Inflammatory macrophage treated with lipopolysaccharide for 1 hour (primary cell): Measurements from ENCODE around the gene FEM1B.

ENCODE experiments used
- DNase-seq, 2 donors: peaks; one replicate each; pipeline ENCODE4 v3.0.0-alpha.2; 2020 to 2022

The FEM1B gene

DNA sequence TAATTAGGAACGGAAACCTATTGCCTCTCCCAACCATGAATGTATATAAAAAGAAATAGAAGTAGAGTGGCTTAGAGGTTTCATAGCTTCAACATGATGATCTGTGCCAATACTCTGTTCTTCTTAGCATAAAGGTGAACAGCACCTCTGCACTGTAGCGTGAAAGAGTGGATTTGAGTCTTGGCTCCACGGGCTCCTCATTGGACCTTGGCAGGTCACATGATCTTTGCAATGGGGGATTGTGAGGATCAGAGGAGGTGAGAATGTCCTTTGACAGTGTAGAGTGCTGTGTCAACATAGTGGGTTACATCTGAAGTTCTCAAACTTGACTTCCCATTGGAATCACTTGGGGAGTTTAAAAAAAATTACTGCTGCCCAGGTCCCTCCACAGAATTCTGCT, 51.4 kb downstream of the FEM1B start:
- no peak for DNase-seq

DNA sequence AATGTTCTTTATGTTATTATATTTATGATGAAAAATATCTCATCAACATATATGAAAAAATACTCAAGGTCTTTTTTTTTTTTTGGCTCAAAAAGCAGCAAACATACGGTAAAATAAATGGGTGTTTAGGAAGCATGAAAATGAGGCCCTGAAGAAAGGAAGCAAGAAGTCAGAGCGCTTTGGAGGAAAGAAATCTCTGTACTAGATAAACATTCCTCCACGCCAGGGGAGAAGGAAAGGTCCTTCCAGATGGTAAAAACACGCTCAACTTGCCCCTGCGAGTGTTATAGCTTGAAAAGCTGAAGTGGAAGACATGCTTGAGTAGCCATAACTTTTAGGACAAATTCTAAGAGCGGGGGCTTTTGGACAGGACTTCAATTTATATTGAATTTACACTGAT, 52.9 kb downstream of the FEM1B start:
- no peak for DNase-seq

DNA sequence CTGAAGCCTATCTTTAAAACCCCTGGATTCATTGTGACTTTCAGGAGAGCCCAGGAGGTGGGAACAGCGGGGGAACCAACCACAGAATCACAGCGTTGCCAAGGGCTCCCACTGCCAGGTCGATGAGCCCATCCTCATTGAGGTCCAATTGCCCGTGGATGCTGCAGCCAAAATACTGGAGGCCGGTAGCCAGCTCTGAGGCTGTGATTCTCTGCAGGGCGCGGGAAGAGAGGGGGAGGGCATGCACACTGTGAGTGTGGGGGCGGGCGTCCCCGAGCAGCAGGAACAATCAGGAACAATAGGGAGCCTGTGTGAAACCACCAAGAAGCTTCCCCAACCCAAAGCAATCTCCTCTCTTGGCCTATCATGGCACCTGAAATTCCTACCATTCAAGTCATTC, 53.4 kb downstream of the FEM1B start:
- DNase-seq, result no peak

DNA sequence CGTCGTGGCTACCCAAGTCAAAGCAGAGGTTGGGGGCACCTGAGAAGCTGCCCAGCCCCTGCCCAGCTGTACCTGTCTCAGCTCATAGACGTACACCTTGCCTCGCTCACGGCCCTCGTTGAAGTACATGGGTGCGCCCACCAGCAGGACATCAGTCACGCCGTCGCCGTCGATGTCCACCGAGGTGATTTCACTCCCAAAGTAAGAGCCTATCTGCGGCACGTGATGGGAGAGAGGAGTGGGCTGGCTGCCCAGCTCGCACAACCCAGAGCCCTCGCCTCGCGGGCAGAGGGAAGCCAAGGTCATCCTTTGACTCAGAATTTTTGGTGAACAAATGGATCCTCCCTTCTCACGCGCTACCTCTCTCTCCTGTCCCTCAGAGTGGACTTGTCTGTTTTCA, 54.7 kb downstream of the FEM1B start:
- no peak for DNase-seq

DNA sequence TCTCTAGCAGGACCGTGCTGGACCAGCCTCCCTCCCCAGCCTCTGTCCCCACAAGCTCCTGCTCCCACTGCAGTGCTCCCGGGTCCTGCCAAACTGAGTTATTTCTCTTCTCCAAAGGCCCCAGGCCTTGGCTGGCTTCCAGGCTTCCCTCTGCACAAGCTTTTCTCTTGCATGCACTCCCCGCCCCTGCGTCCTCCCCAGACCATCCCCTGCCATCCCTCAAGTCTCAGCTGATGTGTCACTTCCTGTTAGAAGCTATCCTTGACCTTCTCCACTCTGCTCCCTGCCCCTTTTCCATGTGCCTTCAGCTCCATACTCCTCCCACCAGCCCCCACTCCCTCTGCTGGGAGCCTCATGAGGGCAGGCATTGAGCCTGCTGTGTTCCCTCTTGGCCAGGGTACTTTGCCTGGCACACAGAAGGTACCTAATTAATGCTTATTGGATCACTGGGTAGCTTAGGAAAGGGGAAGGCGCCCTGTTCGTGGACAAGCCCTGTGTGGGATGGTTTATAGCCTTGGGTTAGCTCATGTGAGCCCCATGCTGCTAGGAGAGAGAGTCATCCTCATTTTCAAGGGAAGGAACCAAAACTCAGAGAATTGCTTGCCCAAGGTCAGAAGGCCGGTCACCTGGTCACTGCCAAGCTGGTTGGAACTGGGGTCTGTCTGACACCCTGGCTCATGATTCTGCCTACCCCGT, 56.4 kb downstream of the FEM1B start:
- peak; percentile 72 to 92 for DNase-seq

DNA sequence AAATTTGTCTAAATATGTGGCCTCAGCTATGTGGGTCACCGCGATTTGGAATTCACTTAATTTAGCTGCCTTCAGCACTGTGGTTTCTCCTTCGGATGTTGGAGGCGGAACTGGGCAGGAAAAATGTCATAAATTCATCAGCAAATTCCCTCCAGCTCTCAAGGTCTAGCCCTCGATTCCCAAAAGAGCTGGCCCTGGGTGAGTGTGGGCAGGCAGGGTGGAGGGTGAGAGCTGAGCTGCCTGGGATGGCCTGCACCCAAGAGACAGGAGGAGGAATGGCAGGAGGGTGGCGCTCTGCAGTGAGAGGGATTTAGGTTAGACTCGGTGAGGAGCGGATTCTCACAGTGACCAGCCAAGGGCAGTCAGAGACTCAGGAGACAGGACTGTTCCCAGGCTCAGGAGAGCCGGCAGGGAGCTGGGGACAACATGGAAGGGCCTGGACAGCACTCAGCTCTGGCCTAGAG, 57.1 kb downstream of the FEM1B start:
- peak; percentile 44 to 68 for DNase-seq

DNA sequence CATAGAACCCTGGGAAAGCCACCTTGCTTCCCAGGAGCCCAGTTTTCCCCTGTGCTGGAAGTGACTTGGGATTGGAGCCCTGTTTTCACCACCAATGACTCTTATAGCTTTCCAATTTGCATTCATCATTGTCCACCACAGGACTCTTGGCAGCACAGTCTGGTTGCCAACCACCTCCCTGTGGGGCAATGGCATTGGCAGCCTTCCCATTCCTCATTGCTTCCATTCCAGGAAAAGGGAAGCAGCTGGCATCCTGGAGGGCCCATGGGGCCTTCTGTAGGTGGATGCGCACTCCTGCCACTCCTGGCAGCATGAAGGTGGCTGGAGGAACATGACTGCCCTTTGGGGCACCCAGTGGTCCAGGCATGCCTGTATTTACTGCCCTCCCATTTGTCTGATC, 57.7 kb downstream of the FEM1B start:
- no peak for DNase-seq

DNA sequence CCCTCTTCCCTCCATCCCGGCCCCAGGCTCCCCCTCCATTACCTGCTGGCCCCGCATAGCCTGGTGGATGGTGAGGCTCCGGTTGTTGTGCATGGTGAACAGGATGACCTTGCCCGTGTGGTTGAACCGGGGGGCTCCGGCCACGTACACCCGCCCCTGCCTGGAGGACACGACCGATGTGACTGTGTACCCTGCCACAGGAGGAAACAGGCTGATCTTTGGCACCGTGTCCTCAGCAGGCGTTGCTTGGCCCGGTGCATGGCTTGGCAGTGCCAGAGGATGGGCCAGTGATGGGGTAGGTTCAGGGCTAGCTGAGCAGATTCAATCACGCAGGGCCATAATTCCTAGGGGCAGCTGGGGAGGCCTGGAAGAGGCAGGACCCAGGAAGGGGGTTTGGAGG, 58.1 kb downstream of the FEM1B start:
- no peak for DNase-seq

DNA sequence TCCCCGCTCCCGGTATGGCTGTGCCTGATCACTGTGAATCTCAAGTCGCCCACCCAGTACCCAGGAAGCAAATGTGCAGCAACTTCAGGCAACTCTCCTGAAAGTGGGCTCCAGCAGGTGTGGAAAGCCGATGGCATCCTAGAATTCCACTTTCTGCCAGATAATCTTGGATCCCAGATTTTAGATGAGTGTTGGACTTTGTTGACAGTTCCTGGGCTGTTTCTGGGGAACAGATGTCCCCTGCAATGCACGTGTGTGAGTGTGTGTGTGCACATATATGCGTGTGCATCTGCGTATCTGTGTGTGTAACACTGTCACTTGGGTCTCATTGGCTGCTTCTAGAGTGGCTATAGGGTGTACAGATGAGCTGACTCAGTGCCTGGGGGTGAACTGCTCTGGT, 59.0 kb downstream of the FEM1B start:
- DNase-seq, result no peak

DNA sequence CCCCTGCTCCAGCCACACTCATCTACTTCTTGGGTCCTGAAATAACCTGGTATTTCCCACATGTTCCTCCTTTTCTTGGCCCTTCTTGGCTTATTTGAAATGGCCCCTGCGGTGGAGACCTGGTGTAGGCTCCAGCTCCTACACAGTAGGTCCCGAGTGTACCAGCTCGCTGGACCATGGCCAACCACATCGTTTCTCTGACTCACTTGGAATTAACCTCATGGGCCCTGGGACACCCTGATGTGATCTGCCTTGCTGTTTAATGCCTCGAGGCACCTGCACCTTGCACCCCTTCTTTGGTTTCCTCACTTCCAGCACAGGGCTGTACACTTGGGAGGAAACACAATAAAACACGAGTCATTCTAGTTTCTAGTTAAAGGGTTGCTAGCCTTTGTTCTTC, 60.3 kb downstream of the FEM1B start:
- DNase-seq, result no peak

DNA sequence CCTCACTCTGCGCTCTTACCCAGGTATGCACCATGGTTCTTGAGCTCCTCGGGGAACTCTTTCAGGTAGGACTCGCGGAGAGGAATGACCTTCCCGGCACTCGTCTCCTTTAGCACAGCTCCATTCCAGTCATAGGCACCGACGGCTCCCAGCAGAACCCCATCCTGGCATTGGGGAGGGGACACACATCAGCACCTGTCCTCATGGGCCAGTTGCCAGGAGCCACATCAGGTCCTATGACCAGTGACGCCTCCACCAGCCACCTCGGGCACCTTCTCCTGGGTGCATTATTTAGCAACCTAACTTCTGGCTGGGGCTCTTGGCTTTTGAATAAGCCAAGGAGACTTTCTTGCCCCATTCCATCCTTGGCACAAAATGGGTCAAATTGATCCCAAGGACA, 61.9 kb downstream of the FEM1B start:
- no peak for DNase-seq

DNA sequence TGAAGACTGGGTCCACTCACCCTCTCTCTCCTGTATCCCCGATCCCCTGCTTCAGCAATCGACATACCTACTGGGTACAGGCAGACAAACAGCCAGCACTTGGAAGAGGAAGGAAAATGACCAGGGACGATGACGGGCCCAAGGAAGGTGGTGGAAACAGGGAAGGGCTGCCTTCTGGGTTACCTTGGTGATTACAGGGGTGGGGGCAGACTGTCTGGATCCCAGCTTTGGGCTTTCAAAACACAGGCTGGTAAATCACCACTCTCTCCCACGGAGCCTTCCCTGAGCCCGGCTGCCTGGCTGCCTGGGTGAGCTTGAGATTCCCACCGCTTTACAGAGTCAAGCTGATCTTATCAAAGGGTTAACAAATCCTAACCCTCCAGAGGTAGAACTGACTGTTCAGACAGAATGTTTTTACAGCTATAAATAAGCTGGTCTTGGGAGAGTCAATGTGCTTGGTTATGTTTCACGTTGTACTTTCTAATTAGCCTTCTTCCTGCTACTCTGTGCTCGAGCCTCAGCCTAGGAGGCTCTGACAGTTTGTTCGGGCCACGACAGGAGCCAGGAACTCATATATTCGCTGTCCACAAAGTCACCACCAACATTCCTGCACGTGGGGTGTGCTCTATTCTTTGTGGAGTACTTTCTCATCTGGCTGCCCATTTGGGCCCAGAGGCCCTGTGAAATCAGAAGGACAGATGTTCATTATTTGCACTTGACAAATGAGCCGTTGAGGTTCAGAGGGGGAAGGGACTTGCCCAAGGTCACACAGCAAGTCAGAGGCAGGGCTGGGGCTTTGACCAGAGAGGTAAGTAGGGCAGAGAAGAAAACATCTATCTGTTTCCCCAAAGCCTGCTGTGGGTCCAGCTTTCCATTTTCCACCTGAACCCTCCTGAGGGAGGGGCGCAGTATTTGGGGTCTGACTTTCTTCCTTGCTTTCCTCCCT, 63.5 kb downstream of the FEM1B start:
- no peak for DNase-seq

DNA sequence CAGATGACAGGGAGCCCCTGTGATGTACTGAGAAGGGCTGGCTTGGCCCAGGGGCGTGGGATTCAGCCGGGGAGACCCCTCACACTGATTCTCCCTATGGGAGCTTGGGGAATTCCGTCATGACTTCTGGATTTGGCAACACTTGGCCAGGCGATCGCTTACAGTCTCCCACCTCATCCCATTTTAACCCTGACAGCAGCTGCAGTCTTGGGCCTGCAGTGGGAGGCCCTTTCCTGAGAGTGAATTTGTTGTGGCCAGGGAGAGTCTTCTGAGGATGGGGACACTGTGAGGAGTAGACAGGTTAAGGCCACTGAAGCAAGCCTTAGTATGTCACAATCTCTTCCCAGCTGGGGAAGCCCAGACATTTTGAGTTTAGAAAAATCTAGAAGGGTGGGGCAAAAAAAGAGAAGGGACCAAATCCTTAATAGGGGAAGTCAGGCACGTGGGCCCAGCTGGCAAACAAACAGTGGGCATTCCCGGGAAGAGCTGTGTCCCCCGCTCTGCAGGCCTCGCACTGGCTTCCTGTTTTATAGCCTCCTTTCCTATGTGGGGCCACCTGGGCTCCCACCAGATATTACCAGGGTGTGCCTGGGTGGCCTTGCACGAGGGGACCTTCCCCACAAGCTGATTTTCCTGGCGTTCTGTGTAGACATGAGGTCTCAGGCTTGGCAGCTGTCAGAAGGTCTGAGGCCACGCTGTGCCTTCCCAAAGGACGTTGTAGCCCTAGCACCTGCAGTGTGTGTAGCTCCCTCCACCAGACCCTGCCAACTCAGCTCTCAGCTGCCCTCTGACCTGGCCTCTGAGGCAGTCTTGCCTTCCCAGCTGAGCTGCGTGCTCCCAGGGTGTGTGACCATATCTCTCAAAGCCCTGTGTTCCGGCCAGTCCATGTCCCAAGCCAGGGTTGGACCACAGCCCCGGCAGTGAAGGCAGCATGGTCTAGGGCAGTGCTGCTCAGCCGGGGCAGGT, 64.5 kb downstream of the FEM1B start:
- peak; percentile 86 to 87 for DNase-seq

DNA sequence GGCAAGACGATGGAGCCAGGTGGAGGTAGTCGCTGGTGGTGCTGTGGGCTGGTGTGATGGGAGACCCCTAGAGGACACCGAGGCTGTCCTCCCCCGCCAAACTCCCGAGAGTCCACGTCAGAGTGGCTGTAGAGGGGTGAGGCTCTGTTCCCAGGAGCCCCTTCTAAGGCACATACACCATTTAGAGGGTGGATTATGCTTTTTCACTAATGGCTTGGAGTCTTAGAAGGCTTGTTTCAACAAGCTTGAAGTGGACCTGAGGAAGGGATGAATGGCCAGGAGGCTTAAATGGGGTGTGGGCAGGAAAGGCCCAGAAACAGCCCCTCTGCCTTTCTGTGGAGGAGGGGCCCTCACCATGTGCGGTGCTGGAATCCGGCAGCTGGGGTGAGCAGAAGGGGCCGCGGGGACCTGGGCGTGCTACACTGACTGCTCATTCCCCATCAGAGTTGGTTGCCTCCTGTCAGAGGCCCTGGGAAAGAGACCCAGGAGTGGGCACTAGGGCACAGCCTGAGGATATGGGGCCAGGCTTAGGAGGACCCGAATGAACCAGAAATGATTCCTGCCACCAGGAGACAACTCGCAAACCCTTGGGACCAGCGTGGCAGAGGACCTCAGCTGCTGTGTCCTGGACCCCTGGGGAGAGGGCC, 66.2 kb downstream of the FEM1B start:
- no peak for DNase-seq

DNA sequence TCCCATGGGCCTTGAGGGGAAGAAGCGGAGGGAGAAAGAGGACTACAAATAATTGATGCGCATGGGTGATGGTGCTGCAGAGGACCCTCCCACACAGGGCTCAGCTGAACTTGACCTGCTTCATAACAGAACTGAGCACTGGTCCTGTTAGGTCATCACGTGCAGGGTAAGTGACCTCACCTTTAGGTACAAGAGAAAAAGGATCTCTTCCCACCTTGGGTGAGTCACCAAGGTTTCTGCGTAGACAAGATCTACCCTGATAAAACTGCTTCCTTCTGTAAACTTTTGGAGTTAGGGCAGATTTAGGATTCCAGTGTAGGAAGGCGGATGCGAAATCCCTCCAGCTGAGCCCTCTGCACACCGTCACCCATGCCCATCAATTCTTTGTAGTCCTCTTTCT, 67.1 kb downstream of the FEM1B start:
- no peak for DNase-seq
